Kidney (tissue), 14 donors: ENCODE results near the gene NEO1. TPM values are rescaled to one million over a fixed set of nuclear protein-coding genes. Genes with fewer than 3 reads are reported as not detected.

Experiments
- DNase-seq, 5 donors: peaks; one replicate each; pipeline ENCODE4 v3.0.0-alpha.2; 2013 to 2020
- FAIRE-seq: peaks from 2 replicates; lab custom pipeline; 2012; peaks lifted over from hg19 to GRCh38; lab: Jason Lieb, UNC
- H3K27ac ChIP-seq, 2 donors: one replicate each; pipeline ENCODE4 v1.7.0; 2013; ENCODE audit warnings: low read depth in 2 of 2, low read length in 2 of 2, inconsistent platforms in 1 of 2
- H3K27me3 ChIP-seq: one replicate; pipeline ENCODE4 v1.7.1; 2013; ENCODE audit warnings: low read length, inconsistent platforms; ENCODE audit not compliant: control insufficient read depth, insufficient read depth
- H3K36me3 ChIP-seq, 3 donors: one replicate each; pipeline versions ENCODE4 v1.7.0 to v1.7.1; 2013; ENCODE audit warnings: low read length in 3 of 3, control low read depth in 1 of 3, inconsistent platforms in 1 of 3; ENCODE audit not compliant: insufficient read depth in 3 of 3, control insufficient read depth in 2 of 3
- H3K4me1 ChIP-seq, 3 donors: one replicate each; pipeline versions ENCODE4 v1.7.0 to v1.7.1; 2013; ENCODE audit warnings: low read length in 3 of 3, inconsistent platforms in 1 of 3, low read depth in 1 of 3; ENCODE audit not compliant: control insufficient read depth in 2 of 3, insufficient read depth in 2 of 3
- H3K4me3 ChIP-seq, 3 donors: one replicate each; pipeline versions ENCODE4 v1.7.0 to v1.8.1; 2013; ENCODE audit warnings: low read length in 3 of 3, control low read depth in 1 of 3, inconsistent platforms in 1 of 3
- H3K9ac ChIP-seq, 3 donors: one replicate each; pipeline versions ENCODE4 v1.7.0 to v1.7.1; 2013; ENCODE audit warnings: low read length in 3 of 3, control low read depth in 1 of 3, inconsistent platforms in 1 of 3
- H3K9me3 ChIP-seq, 3 donors: one replicate each; pipeline versions ENCODE4 v1.7.0 to v1.7.1; 2013; ENCODE audit warnings: low read length in 3 of 3, control low read depth in 1 of 3, inconsistent platforms in 1 of 3; ENCODE audit not compliant: control insufficient read depth in 2 of 3, insufficient read depth in 1 of 3
- intact Hi-C: fragments of 100-400 bp; cut with DNase I; formaldehyde crosslinking; loops from one replicate; pipeline ENCODE4 v1.11.1; 2022
- polyA plus RNA-seq: library from polyadenylated mRNA; stranded (reverse); fragments of 350-450 nt; fragmentation: Illumina TruSeq; extraction: RNeasy Lipid Tissue Mini Kit (QIAGEN cat#74804); gene quantifications from one replicate; pipeline ENCODE4 v1.2.3, GENCODE V29; 2014; ENCODE audit warnings: low read depth, low replicate concordance; ENCODE audit not compliant: insufficient read depth
- total RNA-seq: library from RNA; stranded (reverse); fragmentation: NEBNext Ultra II Directional; extraction: Animal tissue kit (Norgen Biotek cat#: 25700); gene quantifications from one replicate; pipeline ENCODE4 v1.2.1, GENCODE V29; 2021
- TF ChIP-seq, protein P1 (sequence below): IDR thresholded peaks from 3 replicates; pipeline ENCODE4 v1.5.1; 2012; ENCODE audit warnings: mild to moderate bottlenecking, moderate library complexity, borderline replicate concordance; ENCODE audit not compliant: insufficient read depth; ENCODE audit errors: extremely low read depth
- donor health status: control.
- donor health status: control.
- donor health status: control.
- donor health status: control.
- donor health status: control.
- donor health status: DM: yes; HTN: yes; CAD: no.
- donor health status: Normal renal cell carcinoma (clear cell type).

The NEO1 gene
- total and polyA plus RNA-seq, 2 donors from 2014 or later: 12.4 to 43.3 TPM

DNA sequence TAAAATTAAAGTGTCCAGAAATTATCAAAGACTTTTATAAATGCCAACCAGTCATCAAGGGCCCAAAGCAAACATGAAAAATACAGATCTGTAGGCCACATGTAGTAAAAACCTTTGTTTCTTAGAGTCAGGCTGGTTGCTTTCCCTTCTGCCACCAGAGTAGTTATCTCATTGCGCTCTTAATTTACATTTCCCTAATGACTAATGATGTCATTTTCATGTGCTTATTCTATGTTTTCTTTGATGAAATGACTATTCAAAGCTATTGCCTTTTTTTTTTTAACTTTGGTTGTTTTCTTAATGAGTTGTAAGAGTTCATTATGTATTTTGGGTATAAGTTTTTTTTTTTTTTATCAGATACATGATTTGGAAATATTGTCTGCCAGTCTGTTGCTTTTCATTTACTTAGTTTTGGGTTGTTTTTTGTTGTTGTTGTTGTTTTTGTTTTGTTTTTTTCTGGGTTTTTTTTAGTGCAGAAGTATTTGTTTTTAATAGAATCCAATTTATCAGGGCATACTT, 175.9 kb downstream of the NEO1 start:
- no peaks in the 10 kb centered on the region for H3K4me1 ChIP-seq
- H3K27me3 ChIP-seq: no peaks in the 10 kb centered on the region
- H3K36me3 ChIP-seq: no peaks in the 10 kb centered on the region
- H3K9me3 ChIP-seq: peaks cover 0 to 4% (median 0%) of the 10 kb centered on the region in 3 donors
- peak; percentile 78 for FAIRE-seq
- TF ChIP-seq, protein P1, sequence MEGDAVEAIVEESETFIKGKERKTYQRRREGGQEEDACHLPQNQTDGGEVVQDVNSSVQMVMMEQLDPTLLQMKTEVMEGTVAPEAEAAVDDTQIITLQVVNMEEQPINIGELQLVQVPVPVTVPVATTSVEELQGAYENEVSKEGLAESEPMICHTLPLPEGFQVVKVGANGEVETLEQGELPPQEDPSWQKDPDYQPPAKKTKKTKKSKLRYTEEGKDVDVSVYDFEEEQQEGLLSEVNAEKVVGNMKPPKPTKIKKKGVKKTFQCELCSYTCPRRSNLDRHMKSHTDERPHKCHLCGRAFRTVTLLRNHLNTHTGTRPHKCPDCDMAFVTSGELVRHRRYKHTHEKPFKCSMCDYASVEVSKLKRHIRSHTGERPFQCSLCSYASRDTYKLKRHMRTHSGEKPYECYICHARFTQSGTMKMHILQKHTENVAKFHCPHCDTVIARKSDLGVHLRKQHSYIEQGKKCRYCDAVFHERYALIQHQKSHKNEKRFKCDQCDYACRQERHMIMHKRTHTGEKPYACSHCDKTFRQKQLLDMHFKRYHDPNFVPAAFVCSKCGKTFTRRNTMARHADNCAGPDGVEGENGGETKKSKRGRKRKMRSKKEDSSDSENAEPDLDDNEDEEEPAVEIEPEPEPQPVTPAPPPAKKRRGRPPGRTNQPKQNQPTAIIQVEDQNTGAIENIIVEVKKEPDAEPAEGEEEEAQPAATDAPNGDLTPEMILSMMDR: no peak
- no peak overlapping the region for H3K9ac ChIP-seq
- no peak overlapping the region for H3K27ac ChIP-seq
- no peak for DNase-seq
- no peak overlapping the region for H3K4me3 ChIP-seq
- intact Hi-C loops: no loop called here

DNA sequence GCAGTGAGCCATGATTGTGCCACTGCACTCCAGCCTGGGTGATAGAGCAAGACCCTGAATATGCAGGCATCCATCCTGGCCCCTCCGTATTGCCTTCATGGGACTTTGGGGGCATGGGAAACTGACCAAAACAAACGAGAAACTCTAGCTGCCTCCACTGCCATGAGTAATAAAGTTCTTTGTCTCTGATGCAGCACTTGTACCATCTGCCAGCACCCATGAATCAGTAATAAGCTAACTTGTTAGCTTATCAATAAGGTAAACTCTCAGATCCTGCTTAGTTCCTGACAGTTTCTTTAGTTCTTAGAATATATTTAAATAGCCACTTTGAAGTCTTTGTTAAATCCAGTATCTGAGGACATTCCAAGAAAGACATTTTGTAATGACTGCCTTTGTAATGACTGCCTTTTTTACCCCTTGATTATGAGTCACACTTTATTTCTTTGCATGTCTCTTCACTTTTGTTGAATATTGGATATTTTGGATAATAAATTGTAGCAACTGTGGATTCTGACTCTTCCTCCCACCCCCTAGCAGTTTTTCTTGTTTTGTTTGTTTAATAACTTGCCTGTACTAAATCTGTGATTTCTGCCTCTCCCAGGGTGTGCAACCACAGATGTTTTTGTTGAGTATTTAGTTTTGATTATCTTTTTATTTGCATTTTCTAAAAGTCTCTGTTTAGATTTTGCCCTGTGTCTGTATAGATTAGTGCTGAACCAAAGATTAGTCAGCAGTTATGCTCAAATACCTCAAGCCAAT, 179.6 kb downstream of the NEO1 start:
- no peak overlapping the region for H3K4me3 ChIP-seq
- TF ChIP-seq, protein P1: no peak
- H3K9me3 ChIP-seq: peaks cover 0 to 4% (median 0%) of the 10 kb centered on the region in 3 donors
- no peak overlapping the region for H3K27ac ChIP-seq
- peaks cover 0 to 3% (median 0%) of the 10 kb centered on the region in 3 donors for H3K36me3 ChIP-seq
- FAIRE-seq: no peak
- DNase-seq: no peak
- no peaks in the 10 kb centered on the region for H3K27me3 ChIP-seq
- no peaks in the 10 kb centered on the region for H3K4me1 ChIP-seq
- intact Hi-C loops: no loop called here
- no peak overlapping the region for H3K9ac ChIP-seq

DNA sequence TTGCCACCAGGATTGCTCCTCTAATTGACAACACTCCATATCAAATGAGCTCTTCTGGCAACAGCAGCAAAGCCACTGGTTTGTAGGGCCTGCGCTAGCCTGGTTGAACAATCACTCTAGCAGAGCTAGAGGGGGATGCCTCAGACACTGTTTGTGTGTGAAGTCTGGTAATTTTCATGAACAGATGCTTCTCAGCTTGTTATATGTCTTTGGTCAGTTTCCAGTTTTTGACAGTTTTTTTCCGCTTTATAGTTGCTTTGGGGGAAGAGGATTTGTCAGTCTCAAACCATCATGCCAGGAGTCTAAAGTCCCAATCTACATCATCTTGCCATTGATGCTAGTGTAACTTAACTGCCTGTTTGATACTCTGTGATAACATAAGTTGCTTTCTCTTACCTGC, 180.5 kb downstream of the NEO1 start:
- Histone ChIP-seq H3K4me3 (no peak overlapping the region), H3K9me3 (peaks cover 0 to 4% (median 0%) of the 10 kb centered on the region in 3 donors), H3K27ac (no peak overlapping the region), H3K4me1 (no peaks in the 10 kb centered on the region), H3K27me3 (no peaks in the 10 kb centered on the region), H3K9ac (no peak overlapping the region), H3K36me3 (peaks cover 0 to 3% (median 0%) of the 10 kb centered on the region in 3 donors)
- intact Hi-C loops: no loop called here
- DNase-seq: no peak
- FAIRE-seq: no peak
- TF ChIP-seq, protein P1: no peak
